GM12878 (cell line): Measurements from ENCODE around the gene TRIM41. TPM values are rescaled to one million over a fixed set of nuclear protein-coding genes. Genes with fewer than 3 reads are reported as not detected.

Experiments
- ATAC-seq: fragments of 200-7000 bp; cut with Tn5 transposase; 3 replicates; pipeline ENCODE4 v1.9.1; 2020; ENCODE audit warnings: mild to moderate bottlenecking, moderate library complexity
- BruUV-seq: library from RNA; stranded (reverse); fragments of 400-500 nt; replicated peaks from 2 replicates; lab custom pipeline; 2021; lab: Mats Ljungman, UMichigan
- CTCF ChIA-PET: fragments of 300-600 bp; sonication (Branson Sonifier 250); formaldehyde crosslinking; extraction: SDS; loops from one replicate; lab custom pipeline; 2021; ENCODE audit warnings: inconsistent platforms; lab: Yijun Ruan, JAX
- POLR2A ChIA-PET: fragments of 350-600 bp; formaldehyde crosslinking; extraction: SDS; loops from one replicate; lab custom pipeline; 2021; ENCODE audit warnings: inconsistent platforms; lab: Charles Lee
- RAD21 ChIA-PET: fragments of 300-600 bp; sonication (Branson Sonifier 250); formaldehyde crosslinking; loops from one replicate; lab custom pipeline; 2023; ENCODE audit warnings: antibody characterized with exemption; ENCODE audit not compliant: unreplicated experiment; lab: Charles Lee
- SMC1A ChIA-PET: fragments of 300-600 bp; sonication (Branson Sonifier 250); formaldehyde crosslinking; loops from one replicate; lab custom pipeline; 2023; ENCODE audit not compliant: unreplicated experiment, uncharacterized antibody; lab: Charles Lee
- DNase-seq: peaks from one replicate; pipeline ENCODE4 v3.0.0-alpha.2; 2011; ENCODE audit warnings: low read depth, low spot score
- FAIRE-seq: peaks from 3 replicates; lab custom pipeline; 2011; peaks lifted over from hg19 to GRCh38; lab: Jason Lieb, UNC
- H2AFZ ChIP-seq: 2 replicates; pipeline ENCODE4 v1.6.0; 2011; ENCODE audit warnings: low read depth, low read length, control low read depth; ENCODE audit not compliant: control insufficient read depth
- H3K27ac ChIP-seq: 2 replicates; pipeline ENCODE4 v1.5.1; 2011; ENCODE audit warnings: control low read depth; ENCODE audit not compliant: control insufficient read depth, insufficient read depth
- H3K27me3 ChIP-seq, 2 experiments: replicated peaks in 1 of 2; 2 replicates each; pipeline versions ENCODE4 v1.6.0 to v1.6.1; 2011; ENCODE audit warnings: low read length in 1 of 2; ENCODE audit not compliant: control insufficient read depth in 2 of 2, insufficient read depth in 2 of 2
- H3K36me3 ChIP-seq, 2 experiments: 2 replicates each; pipeline ENCODE4 v1.5.1; 2011; ENCODE audit warnings: low read length in 1 of 2; ENCODE audit not compliant: control insufficient read depth in 2 of 2, insufficient read depth in 2 of 2
- H3K4me1 ChIP-seq: 2 replicates; pipeline ENCODE4 v1.6.1; 2011; ENCODE audit warnings: mild to moderate bottlenecking, low read length, moderate library complexity, mixed read lengths; ENCODE audit not compliant: control insufficient read depth, insufficient read depth
- H3K4me2 ChIP-seq: 2 replicates; pipeline ENCODE4 v1.6.0; 2011; ENCODE audit warnings: control low read depth; ENCODE audit not compliant: control insufficient read depth, insufficient read depth
- H3K4me3 ChIP-seq: fragments of 200-600 bp; sonication (generic); 2 replicates; pipeline ENCODE4 v1.5.1; 2016
- H3K79me2 ChIP-seq: 2 replicates; pipeline ENCODE4 v1.6.0; 2011; ENCODE audit warnings: low read length; ENCODE audit not compliant: control insufficient read depth, insufficient read depth
- H3K9ac ChIP-seq: 2 replicates; pipeline ENCODE4 v1.8.0; 2011; ENCODE audit warnings: low read length, control low read depth, mixed read lengths; ENCODE audit not compliant: control insufficient read depth, insufficient read depth
- H3K9me3 ChIP-seq: replicated peaks from 3 replicates; pipeline ENCODE4 v1.5.1; 2011; ENCODE audit warnings: mild to moderate bottlenecking, low read length; ENCODE audit not compliant: control insufficient read depth, insufficient read depth
- H4K20me1 ChIP-seq: 2 replicates; pipeline ENCODE4 v1.6.0; 2011; ENCODE audit not compliant: control insufficient read depth, insufficient read depth
- BCLAF1 ChIP-seq: fragments of 450-650 bp; IDR thresholded peaks from 2 replicates; pipeline ENCODE4 v1.6.1; 2017; ENCODE audit warnings: antibody characterized with exemption, mild to moderate bottlenecking, moderate library complexity
- CHD4 ChIP-seq: fragments of 200-600 bp; sonication (generic); IDR thresholded peaks from 2 replicates; pipeline ENCODE4 v1.6.1; 2016; ENCODE audit warnings: mild to moderate bottlenecking
- EGR1 ChIP-seq, 2 experiments: IDR thresholded peaks; 1 replicate in 1 of 2; 2 replicates in 1 of 2; pipeline ENCODE4 v1.6.1; 2011 to 2012; ENCODE audit warnings: low read depth in 2 of 2, low read length in 2 of 2, borderline replicate concordance in 1 of 2, mild to moderate bottlenecking in 1 of 2, moderate library complexity in 1 of 2
- IKZF1 ChIP-seq: fragments of 450-650 bp; conservative IDR thresholded peaks from 2 replicates; pipeline ENCODE4 v1.6.1; 2017; ENCODE audit warnings: antibody characterized with exemption, mild to moderate bottlenecking
- JUND ChIP-seq: IDR thresholded peaks from 2 replicates; pipeline ENCODE4 v1.6.1; 2012; ENCODE audit warnings: low read depth, mild to moderate bottlenecking, low read length, improper control_type of control experiment, moderate library complexity
- LARP7 ChIP-seq: fragments of 450-650 bp; IDR thresholded peaks from 2 replicates; pipeline ENCODE4 v1.6.1; 2017; ENCODE audit warnings: mild to moderate bottlenecking
- MTA3 ChIP-seq: IDR thresholded peaks from 2 replicates; pipeline ENCODE4 v1.6.1; 2012; ENCODE audit warnings: low read length, inconsistent platforms, borderline replicate concordance
- NBN ChIP-seq: fragments of 450-650 bp; IDR thresholded peaks from 2 replicates; pipeline ENCODE4 v1.6.1; 2016
- NFYB ChIP-seq: IDR thresholded peaks from 2 replicates; pipeline ENCODE4 v1.6.1; 2011; ENCODE audit warnings: low read depth, mild to moderate bottlenecking, low read length, improper control_type of control experiment, moderate library complexity; ENCODE audit not compliant: insufficient read depth
- PBX3 ChIP-seq: IDR thresholded peaks from 2 replicates; pipeline ENCODE4 v1.6.1; 2011; ENCODE audit warnings: mild to moderate bottlenecking, low read depth, low read length, moderate library complexity; ENCODE audit not compliant: insufficient replicate concordance
- PML ChIP-seq: IDR thresholded peaks from 2 replicates; pipeline ENCODE4 v1.6.1; 2012; ENCODE audit warnings: low read length, inconsistent platforms
- RBBP5 ChIP-seq: fragments of 200-600 bp; sonication (generic); conservative IDR thresholded peaks from 2 replicates; pipeline ENCODE4 v1.6.1; 2016
- TBL1XR1 ChIP-seq: IDR thresholded peaks from 2 replicates; pipeline ENCODE4 v1.6.1; 2012; ENCODE audit warnings: low read depth, low read length, improper control_type of control experiment
- ZBTB11 ChIP-seq: fragments of 450-650 bp; formaldehyde crosslinking; IDR thresholded peaks from 2 replicates; pipeline ENCODE4 v1.5.0; 2022; ENCODE audit warnings: mild to moderate bottlenecking, missing genetic modification characterization
- ZSCAN29 ChIP-seq: fragments of 450-650 bp; IDR thresholded peaks from 2 replicates; pipeline ENCODE4 v1.6.1; 2017; ENCODE audit warnings: mild to moderate bottlenecking, moderate library complexity
- WGBS: methylation state at CpG from one replicate; pipeline ENCODE4 v1.1.6; 2016; ENCODE audit warnings: low lambda C conversion rate; ENCODE audit not compliant: insufficient replicate concordance, insufficient coverage; ENCODE audit errors: missing lambda C conversion rate; 5-methylcytosine and 5-hydroxymethylcytosine counted together
- in situ Hi-C: fragments of 300-500 bp; cut with MboI; formaldehyde crosslinking; loops from 9 replicates; pipeline ENCODE4 v1.14.3; 2018; ENCODE audit warnings: mixed read lengths
- intact Hi-C: fragments of 100-400 bp; cut with micrococcal nuclease; formaldehyde crosslinking; loops from one replicate; pipeline ENCODE4 v1.14.2; 2022; ENCODE audit not compliant: unreplicated experiment
- polyA plus RNA-seq, 11 experiments: library from polyadenylated mRNA; depleted of rRNA in 4 of 11; unstranded in 6 of 11; stranded (reverse) in 5 of 11; fragments of >200 nt; fragmentation: Nextera tagmentation in 4 of 11; fragmentation: Illumina TruSeq in 1 of 11; extraction: Ambion mirVana in 4 of 11; extraction: Trizol in 1 of 11; gene quantifications; 1 replicate in 1 of 11; 2 replicates in 10 of 11; pipeline versions ENCODE4 v1.2.1 to v1.2.3, GENCODE V29; 2011 to 2016; ENCODE audit warnings: inconsistent platforms in 2 of 11, missing spikeins in 2 of 11, low read depth in 1 of 11
- total RNA-seq, 4 experiments: library from RNA; depleted of rRNA in 3 of 4; stranded (reverse); fragments of >200 nt in 3 of 4; fragmentation: Illumina TruSeq in 1 of 4; extraction: Trizol in 1 of 4; gene quantifications; 2 replicates each; pipeline versions ENCODE4 v1.2.1 to v1.2.3, GENCODE V29; 2013 to 2021

Gene TRIM41
- total and polyA plus RNA-seq, 10 of the 15 experiments (the other 5 are each of a cell fraction or from before 2014, with no cell fraction given) = 1.0 to 28.9 (median 10.6) TPM

- TF ChIP-seq MTA3 (no peak), RBBP5 (no peak), EGR1 (IDR thresholded peaks at IDR 0.05; ENCODE audit: borderline replicate concordance in 1 of 2, low read depth in 2 of 2, low read length in 2 of 2) (no peak), LARP7 (no peak), PML (no peak), NFYB (no peak), PBX3 (no peak)
Observed at GRCh38 chr5:181198106-181198685, 24.9 kb upstream of the TRIM41 start (continued).

GRCh38 chr5:181198905-181199519, 24.1 kb upstream of the TRIM41 start:
- H4K20me1 ChIP-seq = no peaks in the 10 kb centered on the region
- no peak overlapping the region for H3K4me3 ChIP-seq
- H2AFZ ChIP-seq = peak overlapping the region; percentile 27
- H3K27me3 ChIP-seq = peaks cover 1 to 4% of the 10 kb centered on the region in 2 experiments; a peak in 2 of 4 replicates
- ATAC-seq (peak; percentile 88), FAIRE-seq (peak; percentile 96), DNase-seq (no peak)
- intact Hi-C loops (no loop called here), in situ Hi-C loops (no loop called here)
- 0% methylated on average over 9 of the region's 9 CpGs for WGBS
- no peaks in the 10 kb centered on the region for H3K79me2 ChIP-seq
- H3K9me3 ChIP-seq = no peaks in the 10 kb centered on the region
- H3K4me2 ChIP-seq = peak overlapping the region; percentile 85
- no peaks in the 10 kb centered on the region for H3K36me3 ChIP-seq
- no TSS peak for BruUV-seq
- H3K4me1 ChIP-seq = peaks cover 19% of the 10 kb centered on the region
- peak overlapping the region; percentile 33; the same call in 1 of the 2 replicates for H3K9ac ChIP-seq
- ChIA-PET SMC1A (interaction anchor here (1.2 to 3.0 kb wide), 6 partner anchors 8 to 52 kb away, joined by 3 to 15 read pairs (median 4); no protein-coding TSS in a partner anchor), CTCF (interaction anchor here (0.8 to 2.6 kb wide), 3 partner anchors 8 to 16 kb away, joined by 3 to 15 read pairs (median 9); no protein-coding TSS in a partner anchor), POLR2A (interaction anchor here (0.6 to 3.1 kb wide), 6 partner anchors 11 to 53 kb away, joined by 3 to 18 read pairs (median 4); partner anchors contain the start of gene TRIM41), RAD21 (interaction anchor here (0.8 to 3.1 kb wide), 6 partner anchors 8 to 56 kb away, joined by 3 to 8 read pairs (median 6); partner anchors contain the start of gene TRIM41)
- H3K27ac ChIP-seq = no peak overlapping the region; the same call in 1 of the 2 replicates
- TF ChIP-seq IKZF1 = peak; percentile 97
- peak; percentile 92 for TF ChIP-seq NBN
- TF ChIP-seq ZBTB11 = no peak
- TF ChIP-seq BCLAF1 = no peak
- no peak for TF ChIP-seq CHD4
- TF ChIP-seq TBL1XR1 = peak; percentile 46; the same call in 1 of the 2 replicates
- TF ChIP-seq ZSCAN29 = 0 out of 2 replicates have a peak, but pooled peaks have one; percentile 17
- TF ChIP-seq JUND = no peak
- no peak for TF ChIP-seq PML
